ENCODE data around the gene NCAPH2.

Gene NCAPH2

DNA sequence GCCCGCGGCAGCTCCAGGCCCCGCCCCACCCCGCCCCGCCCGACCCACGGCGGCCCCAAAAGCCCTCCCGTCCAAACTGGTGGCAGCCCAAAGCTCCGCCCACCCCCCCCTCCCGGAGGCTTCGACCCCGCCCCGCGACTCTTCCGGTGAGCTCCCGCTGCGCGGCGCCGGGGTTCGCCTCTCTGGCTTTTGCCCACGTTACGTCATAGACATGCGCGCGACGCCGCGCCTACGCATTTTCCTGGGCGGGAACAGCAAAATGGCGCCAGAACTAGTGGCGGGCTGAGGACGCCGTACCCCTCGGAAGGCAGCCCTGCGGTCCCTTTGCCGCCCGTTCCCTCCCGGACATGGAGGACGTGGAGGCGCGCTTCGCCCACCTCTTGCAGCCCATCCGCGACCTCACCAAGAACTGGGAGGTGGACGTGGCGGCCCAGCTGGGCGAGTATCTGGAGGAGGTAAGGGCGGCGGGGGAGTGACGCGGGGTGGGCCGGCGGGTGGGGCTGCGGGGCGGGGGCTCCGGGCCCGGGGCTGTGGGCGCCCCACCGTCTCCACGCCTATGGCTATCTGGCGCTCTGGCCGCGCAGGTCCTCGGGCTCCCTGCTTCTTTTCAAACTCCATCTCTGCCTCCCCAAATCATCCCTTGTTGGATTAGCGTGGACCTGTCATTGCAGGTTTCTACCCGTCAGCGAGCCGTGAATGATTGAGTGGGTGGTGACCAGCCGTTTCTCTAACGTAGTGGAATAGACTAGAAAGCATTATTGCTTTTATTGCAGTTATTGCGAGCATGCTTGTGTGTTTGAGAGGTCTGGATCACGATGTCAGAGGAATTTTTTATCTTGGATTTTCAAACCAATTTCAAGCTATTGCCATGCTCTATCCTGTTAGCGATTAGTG, at the start of gene NCAPH2:
Gene NCAPH2 (plus strand): TSS at position 234 of the 894 bp plus-strand sequence. CDS start 114 bp downstream, at position 348.
- TF ChIP-seq, protein P1, sequence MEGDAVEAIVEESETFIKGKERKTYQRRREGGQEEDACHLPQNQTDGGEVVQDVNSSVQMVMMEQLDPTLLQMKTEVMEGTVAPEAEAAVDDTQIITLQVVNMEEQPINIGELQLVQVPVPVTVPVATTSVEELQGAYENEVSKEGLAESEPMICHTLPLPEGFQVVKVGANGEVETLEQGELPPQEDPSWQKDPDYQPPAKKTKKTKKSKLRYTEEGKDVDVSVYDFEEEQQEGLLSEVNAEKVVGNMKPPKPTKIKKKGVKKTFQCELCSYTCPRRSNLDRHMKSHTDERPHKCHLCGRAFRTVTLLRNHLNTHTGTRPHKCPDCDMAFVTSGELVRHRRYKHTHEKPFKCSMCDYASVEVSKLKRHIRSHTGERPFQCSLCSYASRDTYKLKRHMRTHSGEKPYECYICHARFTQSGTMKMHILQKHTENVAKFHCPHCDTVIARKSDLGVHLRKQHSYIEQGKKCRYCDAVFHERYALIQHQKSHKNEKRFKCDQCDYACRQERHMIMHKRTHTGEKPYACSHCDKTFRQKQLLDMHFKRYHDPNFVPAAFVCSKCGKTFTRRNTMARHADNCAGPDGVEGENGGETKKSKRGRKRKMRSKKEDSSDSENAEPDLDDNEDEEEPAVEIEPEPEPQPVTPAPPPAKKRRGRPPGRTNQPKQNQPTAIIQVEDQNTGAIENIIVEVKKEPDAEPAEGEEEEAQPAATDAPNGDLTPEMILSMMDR (IDR thresholded peaks at IDR 0.05; ENCODE audit: low read depth, low read length, missing control alignments): no peak
- peak; percentile 82 for DNase-seq (ENCODE audit: low read depth)
- peak within 1 kb of the TSS; percentile 83 for H3K4me3 ChIP-seq (ENCODE audit: low read depth, low read length)

DNA sequence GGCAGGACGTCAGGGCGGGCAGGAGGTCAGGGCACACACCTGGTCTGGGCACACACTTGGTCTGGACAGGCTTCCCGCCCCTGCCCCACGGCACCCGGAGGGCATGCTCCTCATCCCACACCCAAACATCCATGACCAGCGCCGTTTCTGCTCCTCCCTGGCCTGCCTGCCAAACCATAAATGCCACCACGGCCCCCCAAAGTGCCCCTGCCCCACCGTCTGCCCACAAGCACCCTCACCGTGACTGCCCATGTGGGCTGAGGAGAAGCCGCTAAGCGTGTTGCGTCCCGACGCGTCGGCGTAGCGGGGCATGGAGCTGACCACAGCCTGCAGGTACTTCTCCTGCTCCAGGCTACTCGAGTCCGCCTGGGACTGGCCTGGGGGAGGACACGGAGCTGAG, 49.0 kb upstream of the NCAPH2 start:
- TF ChIP-seq, protein P1 (IDR thresholded peaks at IDR 0.05; ENCODE audit: low read depth, low read length, missing control alignments): no peak
- H3K4me3 ChIP-seq (ENCODE audit: low read depth, low read length): no peak overlapping the region
- DNase-seq (ENCODE audit: low read depth): no peak

DNA sequence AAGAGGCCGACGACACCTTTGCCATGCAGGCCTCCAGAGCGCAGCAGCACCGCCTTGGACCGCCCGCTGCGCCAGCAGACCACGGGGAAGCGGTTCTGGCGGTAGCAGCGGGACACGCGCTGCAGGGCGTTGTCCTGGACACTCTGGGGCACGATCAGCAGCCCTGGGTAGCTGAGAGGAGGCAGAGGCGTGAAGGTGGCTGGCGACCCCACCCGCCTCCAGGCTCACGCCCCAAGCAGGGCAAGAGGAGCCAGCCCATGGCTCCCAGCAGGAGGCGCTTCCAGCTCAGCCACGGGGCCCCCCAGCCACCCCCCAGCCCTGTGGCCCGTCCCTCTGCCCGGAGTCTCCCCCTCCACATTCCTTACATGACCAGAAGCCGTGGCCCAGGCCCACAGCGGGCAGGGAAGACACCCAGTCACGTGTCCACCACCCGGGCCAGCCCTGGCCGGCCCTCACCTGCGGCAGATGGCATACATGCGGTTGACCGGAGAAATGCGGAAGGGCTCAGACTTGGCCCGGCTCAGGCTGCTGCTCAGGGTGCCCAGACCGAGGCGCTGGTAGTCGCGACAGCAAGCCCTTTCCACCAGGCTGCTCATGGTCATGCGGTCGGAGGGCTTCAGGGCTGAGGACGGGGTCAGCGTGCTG, 48.4 kb upstream of the NCAPH2 start:
- TF ChIP-seq, protein P1 (IDR thresholded peaks at IDR 0.05; ENCODE audit: low read depth, low read length, missing control alignments): no peak
- DNase-seq (ENCODE audit: low read depth): no peak
- H3K4me3 ChIP-seq (ENCODE audit: low read depth, low read length): no peak overlapping the region

DNA sequence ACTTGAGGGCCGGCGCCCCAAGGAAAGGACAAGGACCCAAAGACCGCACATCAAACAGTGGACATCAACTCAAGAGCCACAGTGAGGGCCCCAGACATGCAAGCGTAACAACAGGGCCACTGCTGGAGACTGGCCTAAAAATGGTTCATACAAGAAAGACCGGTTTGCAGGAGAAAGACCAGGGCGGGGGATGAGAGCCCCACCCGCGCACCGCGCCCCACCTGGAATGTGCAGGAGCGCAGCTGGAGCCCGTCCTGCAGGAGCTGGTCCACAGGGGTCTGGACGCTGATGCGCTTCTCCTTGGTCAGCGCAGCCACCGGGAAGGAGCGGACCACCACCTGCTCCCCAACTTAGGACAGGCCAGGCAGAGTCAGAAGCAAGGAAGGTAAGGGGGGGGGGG, 47.1 kb upstream of the NCAPH2 start:
- no peak for DNase-seq (ENCODE audit: low read depth)
- TF ChIP-seq, protein P1 (IDR thresholded peaks at IDR 0.05; ENCODE audit: low read depth, low read length, missing control alignments): no peak
- H3K4me3 ChIP-seq (ENCODE audit: low read depth, low read length): no peak overlapping the region

DNA sequence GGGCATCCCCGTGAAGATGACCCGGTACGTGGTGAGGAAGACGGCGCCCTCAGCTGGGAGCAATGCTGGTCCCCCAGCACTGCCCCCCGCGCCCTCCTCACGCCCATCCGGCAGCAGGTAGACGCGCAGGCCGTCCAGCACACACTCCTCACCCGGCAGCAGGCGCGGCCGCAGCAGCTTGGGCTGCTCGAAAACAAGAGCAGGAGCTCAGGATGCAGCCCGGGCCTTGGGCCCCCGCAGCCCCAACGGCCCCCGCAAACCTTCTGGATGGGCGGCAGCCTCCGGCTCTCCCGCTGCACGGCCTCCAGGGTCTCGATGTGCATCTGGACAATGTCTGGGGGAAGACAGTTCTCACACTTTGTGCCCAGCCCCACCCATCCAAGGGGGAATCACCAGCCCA, 46.5 kb upstream of the NCAPH2 start:
- DNase-seq (ENCODE audit: low read depth): no peak
- TF ChIP-seq, protein P1 (IDR thresholded peaks at IDR 0.05; ENCODE audit: low read depth, low read length, missing control alignments): no peak
- H3K4me3 ChIP-seq (ENCODE audit: low read depth, low read length): no peak overlapping the region

DNA sequence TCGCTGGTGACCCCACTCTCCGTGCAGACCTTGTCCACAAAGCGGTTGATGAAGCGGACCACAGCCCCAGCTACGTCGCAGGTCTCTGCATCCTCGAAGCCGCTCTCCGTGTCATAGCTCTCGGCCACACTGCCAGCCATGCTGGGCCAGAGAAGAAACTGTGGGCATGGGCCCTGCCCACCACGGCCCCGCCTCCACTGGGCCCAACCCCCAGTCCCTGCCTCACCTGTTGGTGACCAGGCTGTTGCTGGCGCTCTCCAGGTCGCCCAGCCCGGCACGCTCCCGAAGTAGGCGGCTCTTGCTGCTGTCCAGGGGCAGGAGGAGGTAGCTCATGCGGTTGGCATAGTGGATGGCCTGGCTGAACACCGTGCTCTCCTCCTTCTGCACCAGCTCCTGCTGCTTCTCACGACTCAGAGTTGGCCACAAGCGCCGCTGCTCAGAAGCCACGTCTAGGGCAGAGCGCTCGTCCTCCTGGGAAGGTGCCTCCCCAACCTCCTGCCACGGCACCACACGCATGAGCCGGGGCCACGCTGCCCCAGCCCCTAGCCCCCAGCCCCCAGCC, 46.0 kb upstream of the NCAPH2 start:
- H3K4me3 ChIP-seq (ENCODE audit: low read depth, low read length): no peak overlapping the region
- DNase-seq (ENCODE audit: low read depth): no peak
- TF ChIP-seq, protein P1 (IDR thresholded peaks at IDR 0.05; ENCODE audit: low read depth, low read length, missing control alignments): no peak
